ENCODE results near the gene KRTAP10-1.

KRTAP10-1 gene

GRCh38 chr21:44507673-44508425, 32.1 kb downstream of the KRTAP10-1 start:
- Histone ChIP-seq H3K4me3 (ENCODE audit: insufficient read depth, low read length, poor library complexity, severe bottlenecking) (no peak overlapping the region), H4K20me1 (ENCODE audit: low read depth, low read length) (no peaks in the 10 kb centered on the region), H3F3A (ENCODE audit: insufficient read depth) (no peaks in the 10 kb centered on the region), H3K9me3 (ENCODE audit: insufficient read depth, low read length) (no peaks in the 10 kb centered on the region), H3K9me2 (replicated peaks; ENCODE audit: insufficient read depth, low read length) (no peaks in the 10 kb centered on the region), H3K36me3 (ENCODE audit: low read length) (no peaks in the 10 kb centered on the region), H3K4me2 (ENCODE audit: low read depth, low read length, poor library complexity, severe bottlenecking) (no peak overlapping the region), H2AFZ (ENCODE audit: low read depth, low read length, severe bottlenecking) (no peak overlapping the region), H3K9ac (ENCODE audit: low read length) (no peak overlapping the region), H3K27me3 (ENCODE audit: low read length) (no peaks in the 10 kb centered on the region), H3K27ac (ENCODE audit: low read depth, low read length) (no peak overlapping the region), H3K79me2 (ENCODE audit: insufficient read depth, low read length) (no peaks in the 10 kb centered on the region)
- TF ChIP-seq EZH2phosphoT487 (conservative IDR thresholded peaks at IDR 0.05; ENCODE audit: low read length) (no peak), CTCF (IDR thresholded peaks at IDR 0.05; ENCODE audit: insufficient read depth, low read length, poor library complexity, severe bottlenecking) (no peak)

GRCh38 chr21:44506279-44507255, 33.4 kb downstream of the KRTAP10-1 start:
- Histone ChIP-seq H3K36me3 (ENCODE audit: low read length) (no peaks in the 10 kb centered on the region), H3F3A (ENCODE audit: insufficient read depth) (no peaks in the 10 kb centered on the region), H3K9ac (ENCODE audit: low read length) (no peak overlapping the region), H3K27me3 (ENCODE audit: low read length) (no peaks in the 10 kb centered on the region), H4K20me1 (ENCODE audit: low read depth, low read length) (no peaks in the 10 kb centered on the region), H3K9me2 (replicated peaks; ENCODE audit: insufficient read depth, low read length) (no peaks in the 10 kb centered on the region), H2AFZ (ENCODE audit: low read depth, low read length, severe bottlenecking) (no peak overlapping the region), H3K9me3 (ENCODE audit: insufficient read depth, low read length) (no peaks in the 10 kb centered on the region), H3K4me2 (ENCODE audit: low read depth, low read length, poor library complexity, severe bottlenecking) (no peak overlapping the region), H3K27ac (ENCODE audit: low read depth, low read length) (no peak overlapping the region), H3K79me2 (ENCODE audit: insufficient read depth, low read length) (no peaks in the 10 kb centered on the region), H3K4me3 (ENCODE audit: insufficient read depth, low read length, poor library complexity, severe bottlenecking) (no peak overlapping the region)
- TF ChIP-seq CTCF (IDR thresholded peaks at IDR 0.05; ENCODE audit: insufficient read depth, low read length, poor library complexity, severe bottlenecking) (no peak), EZH2phosphoT487 (conservative IDR thresholded peaks at IDR 0.05; ENCODE audit: low read length) (no peak)

- Histone ChIP-seq H3K9me3 (ENCODE audit: insufficient read depth, low read length) (no peaks in the 10 kb centered on the region), H4K20me1 (ENCODE audit: low read depth, low read length) (no peaks in the 10 kb centered on the region), H3K4me2 (ENCODE audit: low read depth, low read length, poor library complexity, severe bottlenecking) (no peak overlapping the region), H3K4me3 (ENCODE audit: insufficient read depth, low read length, poor library complexity, severe bottlenecking) (no peak overlapping the region), H3K9ac (ENCODE audit: low read length) (no peak overlapping the region), H3K27ac (ENCODE audit: low read depth, low read length) (no peak overlapping the region), H3K27me3 (ENCODE audit: low read length) (no peaks in the 10 kb centered on the region), H2AFZ (ENCODE audit: low read depth, low read length, severe bottlenecking) (no peak overlapping the region), H3K36me3 (ENCODE audit: low read length) (no peaks in the 10 kb centered on the region), H3K79me2 (ENCODE audit: insufficient read depth, low read length) (no peaks in the 10 kb centered on the region), H3K9me2 (replicated peaks; ENCODE audit: insufficient read depth, low read length) (no peaks in the 10 kb centered on the region), H3F3A (ENCODE audit: insufficient read depth) (no peaks in the 10 kb centered on the region)
- no peak for TF ChIP-seq EZH2phosphoT487 (conservative IDR thresholded peaks at IDR 0.05; ENCODE audit: low read length)
- no peak for TF ChIP-seq CTCF (IDR thresholded peaks at IDR 0.05; ENCODE audit: insufficient read depth, low read length, poor library complexity, severe bottlenecking)
These were observed 34.2 kb downstream of the KRTAP10-1 start for GRCh38 chr21:44505673-44506278.

Measured in SU-DHL-6 (cell line).